Measurements from ENCODE around the gene MAP7.

DNA sequence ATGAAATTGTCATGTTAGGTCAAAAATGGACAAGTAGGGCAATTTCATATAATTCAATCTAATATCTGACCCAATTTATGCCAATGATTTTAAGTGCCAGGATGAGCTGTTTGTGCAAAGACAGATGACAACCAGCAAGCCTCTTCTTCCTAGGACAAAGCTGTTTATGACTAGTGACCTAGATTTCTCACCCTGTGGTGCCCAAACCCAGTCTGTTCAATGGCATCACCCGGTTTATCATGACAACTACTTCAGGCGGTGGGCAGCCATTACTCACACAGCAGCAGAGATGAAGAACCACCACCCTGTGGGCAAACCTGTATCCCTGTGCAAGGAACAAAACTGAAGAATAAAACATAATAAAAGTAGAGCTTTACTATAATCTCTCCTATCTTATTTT lies 59.0 kb downstream of the MAP7 start:
- TF ChIP-seq POLR2AphosphoS5 (IDR thresholded peaks at IDR 0.05; ENCODE audit: low read depth, low read length) = no peak
- TF ChIP-seq TAF1 (IDR thresholded peaks at IDR 0.05; ENCODE audit: borderline replicate concordance, low read depth, low read length) = no peak
- TF ChIP-seq POLR2A (IDR thresholded peaks at IDR 0.05; ENCODE audit: low read depth, low read length) = no peak

Measured in GM12892 (cell line).